Activated naive CD8-positive, alpha-beta T cell treated with anti-CD3 and anti-CD28 coated beads for 36 hours (primary cell): ENCODE measurements around the gene LDAH. TPM values are rescaled to one million over a fixed set of nuclear protein-coding genes. Genes with fewer than 3 reads are reported as not detected.
A peak's percentile ranks its signal among the peaks of the same experiment; 100 is the strongest.
"Not testable (repeated sequence)": the region's sequence is repeated elsewhere in the genome, so short reads cannot be mapped to it uniquely, and the experiment has no call there.

Experiments used
- DNase-seq: peaks from one replicate; pipeline ENCODE4 v3.0.0; 2021
- H3K27ac Mint-ChIP-seq: one replicate; pipeline ENCODE4 v1.8.0; 2022; ENCODE audit warnings: mild to moderate bottlenecking, moderate library complexity, mixed read lengths
- H3K27me3 Mint-ChIP-seq: one replicate; pipeline ENCODE4 v1.8.0; 2022; ENCODE audit warnings: mild to moderate bottlenecking, mixed read lengths
- H3K36me3 Mint-ChIP-seq: one replicate; pipeline ENCODE4 v1.8.0; 2021; ENCODE audit warnings: mild to moderate bottlenecking, mixed read lengths
- H3K4me1 Mint-ChIP-seq: one replicate; pipeline ENCODE4 v1.8.0; 2021; ENCODE audit warnings: mixed read lengths
- H3K4me3 Mint-ChIP-seq: one replicate; pipeline ENCODE4 v1.8.0; 2022; ENCODE audit warnings: mild to moderate bottlenecking, moderate library complexity, mixed read lengths
- H3K9me3 Mint-ChIP-seq: one replicate; pipeline ENCODE4 v1.8.0; 2022; ENCODE audit warnings: mixed read lengths
- total RNA-seq, 2 experiments: library from RNA; stranded (reverse); gene quantifications; one replicate each; pipeline ENCODE4 v1.2.3, GENCODE V29; 2021

Gene LDAH
- total RNA-seq, 2 experiments from 2014 or later: 24.7 to 27.3 TPM

GRCh38 chr2:20812779-20813178 is 10.1 kb downstream of the LDAH start:
- Mint-ChIP-seq H3K27ac (no peak overlapping the region), H3K4me1 (peaks cover 10% of the 10 kb centered on the region), H3K4me3 (no peak overlapping the region), H3K9me3 (peaks cover 2% of the 10 kb centered on the region), H3K27me3 (no peaks in the 10 kb centered on the region), H3K36me3 (peaks cover 24% of the 10 kb centered on the region)
- no peak for DNase-seq

- H3K27ac Mint-ChIP-seq: no peak overlapping the region
- no peak for DNase-seq
- H3K27me3 Mint-ChIP-seq: no peaks in the 10 kb centered on the region
- H3K4me1 Mint-ChIP-seq: peaks cover 12% of the 10 kb centered on the region
- no peak overlapping the region for H3K4me3 Mint-ChIP-seq
- no peaks in the 10 kb centered on the region for H3K9me3 Mint-ChIP-seq
- peaks cover 10% of the 10 kb centered on the region for H3K36me3 Mint-ChIP-seq
Observed at GRCh38 chr2:20806286-20806685, 16.6 kb downstream of the LDAH start.

GRCh38 chr2:20803974-20804373 is 18.9 kb downstream of the LDAH start:
- no peaks in the 10 kb centered on the region for H3K9me3 Mint-ChIP-seq
- no peak overlapping the region for H3K4me3 Mint-ChIP-seq
- H3K36me3 Mint-ChIP-seq: peaks cover 8% of the 10 kb centered on the region
- H3K27ac Mint-ChIP-seq: no peak overlapping the region
- DNase-seq: no peak
- H3K27me3 Mint-ChIP-seq: no peaks in the 10 kb centered on the region
- peaks cover 7% of the 10 kb centered on the region for H3K4me1 Mint-ChIP-seq

GRCh38 chr2:20803226-20803682 is 19.6 kb downstream of the LDAH start:
- Mint-ChIP-seq H3K27ac (no peak overlapping the region), H3K9me3 (no peaks in the 10 kb centered on the region), H3K4me1 (peaks cover 7% of the 10 kb centered on the region), H3K4me3 (no peak overlapping the region), H3K27me3 (no peaks in the 10 kb centered on the region), H3K36me3 (peaks cover 11% of the 10 kb centered on the region)
- DNase-seq: no peak

- Mint-ChIP-seq H3K27ac (no peak overlapping the region), H3K4me3 (no peak overlapping the region), H3K36me3 (peaks cover 59% of the 10 kb centered on the region), H3K9me3 (peaks cover 12% of the 10 kb centered on the region), H3K4me1 (peaks cover 8% of the 10 kb centered on the region), H3K27me3 (no peaks in the 10 kb centered on the region)
- no peak for DNase-seq
Observed at GRCh38 chr2:20797096-20797495, 25.8 kb downstream of the LDAH start.

- Mint-ChIP-seq H3K4me3 (no peak overlapping the region), H3K27ac (no peak overlapping the region), H3K4me1 (peaks cover 8% of the 10 kb centered on the region), H3K36me3 (peaks cover 59% of the 10 kb centered on the region), H3K27me3 (no peaks in the 10 kb centered on the region), H3K9me3 (peaks cover 12% of the 10 kb centered on the region)
- no peak for DNase-seq
Observed at GRCh38 chr2:20796374-20796791, 26.5 kb downstream of the LDAH start.

GRCh38 chr2:20793944-20794343 is 29.0 kb downstream of the LDAH start:
- not testable (repeated sequence) for H3K27me3 Mint-ChIP-seq, DNase-seq, H3K27ac Mint-ChIP-seq, H3K4me3 Mint-ChIP-seq, H3K4me1 Mint-ChIP-seq
- Mint-ChIP-seq H3K36me3 (peaks cover 73% of the 10 kb centered on the region), H3K9me3 (peaks cover 12% of the 10 kb centered on the region)

GRCh38 chr2:20781656-20782265 is 41.1 kb downstream of the LDAH start:
- no peak for DNase-seq
- no peaks in the 10 kb centered on the region for H3K27me3 Mint-ChIP-seq
- H3K4me1 Mint-ChIP-seq: no peaks in the 10 kb centered on the region
- H3K27ac Mint-ChIP-seq: no peak overlapping the region
- no peaks in the 10 kb centered on the region for H3K9me3 Mint-ChIP-seq
- no peak overlapping the region for H3K4me3 Mint-ChIP-seq
- H3K36me3 Mint-ChIP-seq: peaks cover 28% of the 10 kb centered on the region

- no peak overlapping the region for H3K27ac Mint-ChIP-seq
- H3K9me3 Mint-ChIP-seq: peaks cover 5% of the 10 kb centered on the region
- H3K4me1 Mint-ChIP-seq: peaks cover 2% of the 10 kb centered on the region
- no peak overlapping the region for H3K4me3 Mint-ChIP-seq
- H3K36me3 Mint-ChIP-seq: peaks cover 48% of the 10 kb centered on the region
- no peaks in the 10 kb centered on the region for H3K27me3 Mint-ChIP-seq
- DNase-seq: no peak
Observed at GRCh38 chr2:20771299-20771698, 51.6 kb downstream of the LDAH start.

- Mint-ChIP-seq H3K27me3 (no peaks in the 10 kb centered on the region), H3K4me1 (peaks cover 18% of the 10 kb centered on the region)
Observed at GRCh38 chr2:20766798-20767644, 55.9 kb downstream of the LDAH start.

GRCh38 chr2:20766213-20766612 is 56.7 kb downstream of the LDAH start:
- Mint-ChIP-seq H3K9me3 (peaks cover 7% of the 10 kb centered on the region), H3K27ac (no peak overlapping the region), H3K4me1 (peaks cover 18% of the 10 kb centered on the region), H3K27me3 (no peaks in the 10 kb centered on the region), H3K4me3 (no peak overlapping the region), H3K36me3 (peaks cover 61% of the 10 kb centered on the region)
- no peak for DNase-seq

More at GRCh38 chr2:20766798-20767644, 55.9 kb downstream of the LDAH start:
- H3K27ac Mint-ChIP-seq: no peak overlapping the region
- no peak overlapping the region for H3K4me3 Mint-ChIP-seq
- peaks cover 56% of the 10 kb centered on the region for H3K36me3 Mint-ChIP-seq
- peaks cover 5% of the 10 kb centered on the region for H3K9me3 Mint-ChIP-seq
- DNase-seq: no peak

- no peak overlapping the region for H3K4me3 Mint-ChIP-seq
- peaks cover 67% of the 10 kb centered on the region for H3K36me3 Mint-ChIP-seq
- H3K4me1 Mint-ChIP-seq: peaks cover 28% of the 10 kb centered on the region
- H3K27ac Mint-ChIP-seq: no peak overlapping the region
- H3K27me3 Mint-ChIP-seq: no peaks in the 10 kb centered on the region
- no peak for DNase-seq
- peaks cover 6% of the 10 kb centered on the region for H3K9me3 Mint-ChIP-seq
Observed at GRCh38 chr2:20762945-20763683, 59.8 kb downstream of the LDAH start.

- peaks cover 24% of the 10 kb centered on the region for H3K4me1 Mint-ChIP-seq
- H3K36me3 Mint-ChIP-seq: peaks cover 62% of the 10 kb centered on the region
- H3K27ac Mint-ChIP-seq: peak overlapping the region; percentile 31
- H3K9me3 Mint-ChIP-seq: peaks cover 6% of the 10 kb centered on the region
- no peak overlapping the region for H3K4me3 Mint-ChIP-seq
- no peaks in the 10 kb centered on the region for H3K27me3 Mint-ChIP-seq
- DNase-seq: no peak
Observed at GRCh38 chr2:20759487-20759886, 63.4 kb downstream of the LDAH start.

GRCh38 chr2:20758997-20759396 is 63.9 kb downstream of the LDAH start:
- Mint-ChIP-seq H3K4me3 (no peak overlapping the region), H3K4me1 (peaks cover 20% of the 10 kb centered on the region), H3K9me3 (peaks cover 6% of the 10 kb centered on the region), H3K36me3 (peaks cover 60% of the 10 kb centered on the region), H3K27ac (peak overlapping the region; percentile 31), H3K27me3 (no peaks in the 10 kb centered on the region)
- DNase-seq: no peak
